Chondrocyte (in vitro differentiated cells): ENCODE measurements around the gene F2RL2. TPM values are rescaled to one million over a fixed set of nuclear protein-coding genes. Genes with fewer than 3 reads are reported as not detected.
"Not testable (repeated sequence)": the region's sequence is repeated elsewhere in the genome, so short reads cannot be mapped to it uniquely, and the experiment has no call there.

ENCODE experiments used
- DNase-seq: peaks from one replicate; pipeline ENCODE4 v3.0.0; 2021; ENCODE audit warnings: mixed read lengths, low spot score
- H3K27ac Mint-ChIP-seq: one replicate; pipeline ENCODE4 v1.8.0; 2021; ENCODE audit warnings: mild to moderate bottlenecking, moderate library complexity, mixed read lengths; ENCODE audit not compliant: unreplicated experiment
- H3K27me3 Mint-ChIP-seq: 2 replicates; pipeline ENCODE4 v1.8.0; 2021; ENCODE audit warnings: low read depth, mixed read lengths
- H3K36me3 Mint-ChIP-seq: 2 replicates; pipeline ENCODE4 v1.8.0; 2021; ENCODE audit warnings: low read depth, mixed read lengths
- H3K4me1 Mint-ChIP-seq: 2 replicates; pipeline ENCODE4 v1.8.0; 2021; ENCODE audit warnings: low read depth, mild to moderate bottlenecking, mixed read lengths
- H3K4me3 Mint-ChIP-seq: one replicate; pipeline ENCODE4 v1.8.0; 2021; ENCODE audit warnings: mild to moderate bottlenecking, moderate library complexity, mixed read lengths; ENCODE audit not compliant: unreplicated experiment
- H3K9me3 Mint-ChIP-seq: 2 replicates; pipeline ENCODE4 v1.8.0; 2021; ENCODE audit warnings: low read depth, mixed read lengths
- CTCF ChIP-seq: fragments of 200-600 bp; sonication (generic); IDR thresholded peaks from 2 replicates; pipeline ENCODE4 v1.5.0; 2021; ENCODE audit warnings: antibody characterized with exemption, mild to moderate bottlenecking, moderate library complexity
- total RNA-seq: library from RNA; stranded (reverse); gene quantifications from 3 replicates; pipeline ENCODE4 v1.2.1, GENCODE V29; 2021

Gene F2RL2
- total RNA-seq, 1 donor from 2014 or later = 8.4 TPM

GRCh38 chr5:76607353-76607871, 15.8 kb downstream of the F2RL2 start:
- DNase-seq = no peak
- H3K4me1 Mint-ChIP-seq = peaks cover 32% of the 10 kb centered on the region

GRCh38 chr5:76606701-76607100, 16.5 kb downstream of the F2RL2 start:
- no peak for TF ChIP-seq CTCF
- Mint-ChIP-seq H3K27me3 (no peaks in the 10 kb centered on the region), H3K9me3 (no peaks in the 10 kb centered on the region), H3K36me3 (no peaks in the 10 kb centered on the region), H3K4me1 (peaks cover 39% of the 10 kb centered on the region), H3K4me3 (no peak overlapping the region), H3K27ac (no peak overlapping the region)
- DNase-seq = no peak

More at GRCh38 chr5:76607353-76607871, 15.8 kb downstream of the F2RL2 start:
- TF ChIP-seq CTCF = no peak
- no peaks in the 10 kb centered on the region for H3K36me3 Mint-ChIP-seq
- no peak overlapping the region for H3K27ac Mint-ChIP-seq
- no peak overlapping the region for H3K4me3 Mint-ChIP-seq
- H3K9me3 Mint-ChIP-seq = no peaks in the 10 kb centered on the region
- no peaks in the 10 kb centered on the region for H3K27me3 Mint-ChIP-seq

- H3K4me1 Mint-ChIP-seq = peaks cover 40% of the 10 kb centered on the region
- no peak for DNase-seq
- H3K27me3 Mint-ChIP-seq = no peaks in the 10 kb centered on the region
- no peak for TF ChIP-seq CTCF
- H3K36me3 Mint-ChIP-seq = no peaks in the 10 kb centered on the region
- no peaks in the 10 kb centered on the region for H3K9me3 Mint-ChIP-seq
- peak overlapping the region; percentile 46 for H3K27ac Mint-ChIP-seq
- H3K4me3 Mint-ChIP-seq = no peak overlapping the region
These were observed 18.4 kb downstream of the F2RL2 start for GRCh38 chr5:76604838-76605237.

- not testable (repeated sequence) for H3K4me3 Mint-ChIP-seq, DNase-seq
- H3K4me1 Mint-ChIP-seq = peaks cover 40% of the 10 kb centered on the region
These were observed 19.2 kb downstream of the F2RL2 start for GRCh38 chr5:76603991-76604390.

GRCh38 chr5:76602094-76602726, 21.0 kb downstream of the F2RL2 start:
- no peak overlapping the region for H3K4me3 Mint-ChIP-seq
- H3K36me3 Mint-ChIP-seq = no peaks in the 10 kb centered on the region
- H3K27ac Mint-ChIP-seq = no peak overlapping the region
- peak; percentile 78 for TF ChIP-seq CTCF
- no peak for DNase-seq
- no peaks in the 10 kb centered on the region for H3K27me3 Mint-ChIP-seq
- H3K4me1 Mint-ChIP-seq = peaks cover 40% of the 10 kb centered on the region
- no peaks in the 10 kb centered on the region for H3K9me3 Mint-ChIP-seq

More at GRCh38 chr5:76603991-76604390, 19.2 kb downstream of the F2RL2 start:
- not testable (repeated sequence) for H3K36me3 Mint-ChIP-seq, H3K27ac Mint-ChIP-seq, H3K9me3 Mint-ChIP-seq, H3K27me3 Mint-ChIP-seq

GRCh38 chr5:76601470-76601869, 21.7 kb downstream of the F2RL2 start:
- DNase-seq = no peak

More at GRCh38 chr5:76601470-76601869, 21.7 kb downstream of the F2RL2 start:
- peak; percentile 89 for TF ChIP-seq CTCF
- Mint-ChIP-seq H3K27me3 (no peaks in the 10 kb centered on the region), H3K27ac (no peak overlapping the region), H3K4me1 (peaks cover 33% of the 10 kb centered on the region), H3K9me3 (no peaks in the 10 kb centered on the region), H3K4me3 (no peak overlapping the region), H3K36me3 (no peaks in the 10 kb centered on the region)
